K562 (cell line): ENCODE results near the gene ATP2A2. TPM values are rescaled to one million over a fixed set of nuclear protein-coding genes. Genes with fewer than 3 reads are reported as not detected.

Experiments
- CBX1 ChIP-seq: sonication (generic); IDR thresholded peaks from 2 replicates; pipeline ENCODE4 v1.6.1; 2016; ENCODE audit warnings: antibody characterized with exemption, low read depth, mild to moderate bottlenecking
- CHD2 ChIP-seq: IDR thresholded peaks from 2 replicates; pipeline ENCODE4 v1.6.1; 2011; ENCODE audit warnings: low read depth, low read length
- COPS2 ChIP-seq: fragments of 450-650 bp; conservative IDR thresholded peaks from 2 replicates; pipeline ENCODE4 v1.6.1; 2016; ENCODE audit warnings: mild to moderate bottlenecking, moderate library complexity
- HMG20B ChIP-seq: fragments of 250-450 bp; sonication (Bioruptor Pico); IDR thresholded peaks from 2 replicates; pipeline ENCODE4 v1.5.0; 2021; ENCODE audit warnings: mild to moderate bottlenecking
- MBD1 ChIP-seq: fragments of 250-450 bp; sonication (Bioruptor Pico); IDR thresholded peaks from 2 replicates; pipeline ENCODE4 v1.8.0; 2022; ENCODE audit warnings: inconsistent platforms
- RBM34 ChIP-seq: fragments of 200-400 bp; formaldehyde crosslinking; IDR thresholded peaks from 2 replicates; pipeline ENCODE4 v1.6.1; 2018; ENCODE audit warnings: low read length, borderline replicate concordance; ENCODE audit not compliant: insufficient read depth
- ZHX1 ChIP-seq: fragments of 150-350 bp; conservative IDR thresholded peaks from 2 replicates; pipeline ENCODE4 v1.6.1; 2014; ENCODE audit warnings: low read length
- ZNF197 ChIP-seq: fragments of 200-800 bp; sonication (Bioruptor generic); IDR thresholded peaks from 2 replicates; pipeline ENCODE4 v1.6.1; 2016; ENCODE audit warnings: low read depth, missing genetic modification characterization, missing compliant biosample characterization
- polyA plus RNA-seq, 8 experiments: library from polyadenylated mRNA; depleted of rRNA in 4 of 8; stranded (reverse) in 5 of 8; unstranded in 3 of 8; fragments of >200 nt; fragmentation: Nextera tagmentation in 2 of 8; fragmentation: Illumina TruSeq in 1 of 8; extraction: Ambion mirVana in 2 of 8; extraction: Trizol in 1 of 8; gene quantifications; 2 replicates each; pipeline versions ENCODE4 v1.2.1 to v1.2.3, GENCODE V29; 2011 to 2014; ENCODE audit warnings: inconsistent platforms in 1 of 8, missing spikeins in 1 of 8
- total RNA-seq, 7 experiments: library from RNA; depleted of rRNA in 6 of 7; stranded (reverse); fragments of >200 nt in 6 of 7; fragmentation: Illumina TruSeq in 2 of 7; extraction: Trizol in 2 of 7; gene quantifications; 2 replicates each; pipeline versions ENCODE4 v1.2.1 to v1.2.3, GENCODE V29; 2011 to 2021; ENCODE audit warnings: low replicate concordance in 1 of 7
- TF ChIP-seq, protein P1 (sequence below): fragments of 450-650 bp; formaldehyde crosslinking; IDR thresholded peaks from 2 replicates; pipeline ENCODE4 v1.4.0; 2020; ENCODE audit warnings: mild to moderate bottlenecking, moderate library complexity
- TF ChIP-seq, protein P2 (sequence below): IDR thresholded peaks from 3 replicates; pipeline ENCODE4 v1.6.1; 2011; ENCODE audit warnings: borderline replicate concordance, mild to moderate bottlenecking, moderate library complexity; ENCODE audit not compliant: insufficient read length; ENCODE audit errors: extremely low read depth
- TF ChIP-seq, protein P3 (sequence below): sonication (generic); formaldehyde crosslinking; IDR thresholded peaks from 2 replicates; pipeline ENCODE4 v1.8.0; 2022; ENCODE audit warnings: missing genetic modification reagents, mild to moderate bottlenecking, borderline replicate concordance
- TF ChIP-seq, protein P4 (sequence below): fragments of 250-450 bp; sonication (Bioruptor Pico); IDR thresholded peaks from 2 replicates; pipeline ENCODE4 v1.9.0; 2021; ENCODE audit warnings: mild to moderate bottlenecking, inconsistent platforms

The ATP2A2 gene
- total and polyA plus RNA-seq, 9 of the 15 experiments (the other 6 are each of a cell fraction or from before 2014, with no cell fraction given) = 5.2 to 205 (median 51.6) TPM

GRCh38 chr12:110282956-110283817, 2.1 kb downstream of the ATP2A2 start (continued):
- TF ChIP-seq, protein P1, sequence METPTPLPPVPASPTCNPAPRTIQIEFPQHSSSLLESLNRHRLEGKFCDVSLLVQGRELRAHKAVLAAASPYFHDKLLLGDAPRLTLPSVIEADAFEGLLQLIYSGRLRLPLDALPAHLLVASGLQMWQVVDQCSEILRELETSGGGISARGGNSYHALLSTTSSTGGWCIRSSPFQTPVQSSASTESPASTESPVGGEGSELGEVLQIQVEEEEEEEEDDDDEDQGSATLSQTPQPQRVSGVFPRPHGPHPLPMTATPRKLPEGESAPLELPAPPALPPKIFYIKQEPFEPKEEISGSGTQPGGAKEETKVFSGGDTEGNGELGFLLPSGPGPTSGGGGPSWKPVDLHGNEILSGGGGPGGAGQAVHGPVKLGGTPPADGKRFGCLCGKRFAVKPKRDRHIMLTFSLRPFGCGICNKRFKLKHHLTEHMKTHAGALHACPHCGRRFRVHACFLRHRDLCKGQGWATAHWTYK (CRISPR knock-in tag) = no peak
- no peak for TF ChIP-seq COPS2
- no peak for TF ChIP-seq HMG20B (CRISPR knock-in tag)
- TF ChIP-seq, protein P2, sequence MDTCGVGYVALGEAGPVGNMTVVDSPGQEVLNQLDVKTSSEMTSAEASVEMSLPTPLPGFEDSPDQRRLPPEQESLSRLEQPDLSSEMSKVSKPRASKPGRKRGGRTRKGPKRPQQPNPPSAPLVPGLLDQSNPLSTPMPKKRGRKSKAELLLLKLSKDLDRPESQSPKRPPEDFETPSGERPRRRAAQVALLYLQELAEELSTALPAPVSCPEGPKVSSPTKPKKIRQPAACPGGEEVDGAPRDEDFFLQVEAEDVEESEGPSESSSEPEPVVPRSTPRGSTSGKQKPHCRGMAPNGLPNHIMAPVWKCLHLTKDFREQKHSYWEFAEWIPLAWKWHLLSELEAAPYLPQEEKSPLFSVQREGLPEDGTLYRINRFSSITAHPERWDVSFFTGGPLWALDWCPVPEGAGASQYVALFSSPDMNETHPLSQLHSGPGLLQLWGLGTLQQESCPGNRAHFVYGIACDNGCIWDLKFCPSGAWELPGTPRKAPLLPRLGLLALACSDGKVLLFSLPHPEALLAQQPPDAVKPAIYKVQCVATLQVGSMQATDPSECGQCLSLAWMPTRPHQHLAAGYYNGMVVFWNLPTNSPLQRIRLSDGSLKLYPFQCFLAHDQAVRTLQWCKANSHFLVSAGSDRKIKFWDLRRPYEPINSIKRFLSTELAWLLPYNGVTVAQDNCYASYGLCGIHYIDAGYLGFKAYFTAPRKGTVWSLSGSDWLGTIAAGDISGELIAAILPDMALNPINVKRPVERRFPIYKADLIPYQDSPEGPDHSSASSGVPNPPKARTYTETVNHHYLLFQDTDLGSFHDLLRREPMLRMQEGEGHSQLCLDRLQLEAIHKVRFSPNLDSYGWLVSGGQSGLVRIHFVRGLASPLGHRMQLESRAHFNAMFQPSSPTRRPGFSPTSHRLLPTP = no peak
- no peak for TF ChIP-seq ZNF197 (CRISPR knock-in tag)
- TF ChIP-seq RBM34 = no peak
- TF ChIP-seq, protein P3, sequence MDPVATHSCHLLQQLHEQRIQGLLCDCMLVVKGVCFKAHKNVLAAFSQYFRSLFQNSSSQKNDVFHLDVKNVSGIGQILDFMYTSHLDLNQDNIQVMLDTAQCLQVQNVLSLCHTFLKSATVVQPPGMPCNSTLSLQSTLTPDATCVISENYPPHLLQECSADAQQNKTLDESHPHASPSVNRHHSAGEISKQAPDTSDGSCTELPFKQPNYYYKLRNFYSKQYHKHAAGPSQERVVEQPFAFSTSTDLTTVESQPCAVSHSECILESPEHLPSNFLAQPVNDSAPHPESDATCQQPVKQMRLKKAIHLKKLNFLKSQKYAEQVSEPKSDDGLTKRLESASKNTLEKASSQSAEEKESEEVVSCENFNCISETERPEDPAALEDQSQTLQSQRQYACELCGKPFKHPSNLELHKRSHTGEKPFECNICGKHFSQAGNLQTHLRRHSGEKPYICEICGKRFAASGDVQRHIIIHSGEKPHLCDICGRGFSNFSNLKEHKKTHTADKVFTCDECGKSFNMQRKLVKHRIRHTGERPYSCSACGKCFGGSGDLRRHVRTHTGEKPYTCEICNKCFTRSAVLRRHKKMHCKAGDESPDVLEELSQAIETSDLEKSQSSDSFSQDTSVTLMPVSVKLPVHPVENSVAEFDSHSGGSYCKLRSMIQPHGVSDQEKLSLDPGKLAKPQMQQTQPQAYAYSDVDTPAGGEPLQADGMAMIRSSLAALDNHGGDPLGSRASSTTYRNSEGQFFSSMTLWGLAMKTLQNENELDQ = no peak
- no peak for TF ChIP-seq ZHX1
- no peak for TF ChIP-seq MBD1
- no peak for TF ChIP-seq CHD2
- TF ChIP-seq CBX1 = no peak
- TF ChIP-seq, protein P4, sequence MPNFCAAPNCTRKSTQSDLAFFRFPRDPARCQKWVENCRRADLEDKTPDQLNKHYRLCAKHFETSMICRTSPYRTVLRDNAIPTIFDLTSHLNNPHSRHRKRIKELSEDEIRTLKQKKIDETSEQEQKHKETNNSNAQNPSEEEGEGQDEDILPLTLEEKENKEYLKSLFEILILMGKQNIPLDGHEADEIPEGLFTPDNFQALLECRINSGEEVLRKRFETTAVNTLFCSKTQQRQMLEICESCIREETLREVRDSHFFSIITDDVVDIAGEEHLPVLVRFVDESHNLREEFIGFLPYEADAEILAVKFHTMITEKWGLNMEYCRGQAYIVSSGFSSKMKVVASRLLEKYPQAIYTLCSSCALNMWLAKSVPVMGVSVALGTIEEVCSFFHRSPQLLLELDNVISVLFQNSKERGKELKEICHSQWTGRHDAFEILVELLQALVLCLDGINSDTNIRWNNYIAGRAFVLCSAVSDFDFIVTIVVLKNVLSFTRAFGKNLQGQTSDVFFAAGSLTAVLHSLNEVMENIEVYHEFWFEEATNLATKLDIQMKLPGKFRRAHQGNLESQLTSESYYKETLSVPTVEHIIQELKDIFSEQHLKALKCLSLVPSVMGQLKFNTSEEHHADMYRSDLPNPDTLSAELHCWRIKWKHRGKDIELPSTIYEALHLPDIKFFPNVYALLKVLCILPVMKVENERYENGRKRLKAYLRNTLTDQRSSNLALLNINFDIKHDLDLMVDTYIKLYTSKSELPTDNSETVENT (CRISPR knock-in tag) = no peak
